ENCODE results near the gene EDEM2. TPM values are rescaled to one million over a fixed set of nuclear protein-coding genes. Genes with fewer than 3 reads are reported as not detected.

The EDEM2 gene
- total RNA-seq, 4 donors from 2014 or later, result 11.8 to 18.0 (median 13.2) TPM

DNA sequence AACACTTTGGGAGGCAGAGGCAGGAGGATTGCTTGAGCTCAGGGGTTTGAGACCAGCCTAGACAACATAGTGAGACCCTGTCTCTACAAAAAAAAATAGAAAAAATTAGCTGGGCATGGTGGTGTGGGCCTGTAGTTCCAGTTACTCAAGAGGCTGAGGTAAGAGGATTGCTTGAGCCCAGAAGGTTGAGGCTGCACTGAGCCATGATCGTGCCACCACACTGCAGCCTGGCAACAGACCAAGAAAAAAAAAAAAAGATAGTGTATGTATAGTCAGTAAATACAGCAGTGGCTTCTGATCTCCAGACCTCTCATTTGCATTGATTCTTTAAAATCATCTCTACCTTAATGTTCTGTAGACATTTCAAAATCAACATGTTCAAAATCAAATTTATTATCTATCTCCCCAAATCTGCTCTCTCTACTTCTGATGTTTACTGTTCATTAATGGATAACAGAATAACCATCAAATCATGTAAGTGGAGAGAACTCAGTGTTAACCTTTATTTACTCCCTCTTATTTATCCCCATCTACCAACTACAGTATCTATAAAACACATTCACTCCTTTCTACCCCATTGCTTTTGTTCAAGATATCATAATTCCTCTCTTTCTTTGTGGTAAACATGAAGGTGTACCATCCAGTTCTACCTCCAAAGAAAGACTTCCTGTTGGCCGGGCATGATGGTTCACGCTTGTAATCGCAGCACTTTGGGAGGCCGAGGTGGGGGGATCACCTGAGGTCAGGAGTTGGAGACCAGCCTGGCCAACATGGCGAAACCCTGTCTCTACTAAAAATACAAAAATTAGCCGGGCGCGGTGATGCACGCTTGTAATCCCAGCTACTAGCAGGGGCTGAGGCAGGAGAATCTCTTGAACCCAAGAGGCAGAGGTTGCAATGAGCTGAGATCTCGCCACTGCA is 32.4 kb upstream of the EDEM2 start:
- Histone ChIP-seq H3K9me3 (no peaks in the 10 kb centered on the region), H3K27me3 (no peaks in the 10 kb centered on the region), H3K36me3 (peaks cover 4% of the 10 kb centered on the region), H3K4me1 (peaks cover 2% of the 10 kb centered on the region), H3K4me3 (no peak overlapping the region), H3K27ac (no peak overlapping the region)
- WGBS, result 91% methylated on average over 11 of the region's 11 CpGs
- TF ChIP-seq POLR2A (IDR thresholded peaks at IDR 0.05) (no peak), CTCF (IDR thresholded peaks at IDR 0.05) (no peak), EP300 (IDR thresholded peaks at IDR 0.05) (no peak), POLR2AphosphoS5 (IDR thresholded peaks at IDR 0.05) (no peak)
- DNase-seq (ENCODE audit: low spot score in 2 of 2), result no peak

GRCh38 chr20:35176132-35176531 is 29.0 kb upstream of the EDEM2 start:
- 94% methylated on average over 14 of the region's 14 CpGs for whole genome bisulfite sequencing
- no peak for DNase-seq (ENCODE audit: low spot score in 2 of 2)
- no peaks in the 10 kb centered on the region for H3K9me3 ChIP-seq
- peaks cover 4% of the 10 kb centered on the region for H3K36me3 ChIP-seq
- TF ChIP-seq POLR2AphosphoS5 (IDR thresholded peaks at IDR 0.05) (no peak), EP300 (IDR thresholded peaks at IDR 0.05) (no peak), POLR2A (IDR thresholded peaks at IDR 0.05) (no peak), CTCF (IDR thresholded peaks at IDR 0.05) (no peak)
- H3K4me1 ChIP-seq, result peaks cover 28% of the 10 kb centered on the region
- no peak overlapping the region for H3K4me3 ChIP-seq
- H3K27ac ChIP-seq, result no peak overlapping the region
- no peaks in the 10 kb centered on the region for H3K27me3 ChIP-seq

DNA sequence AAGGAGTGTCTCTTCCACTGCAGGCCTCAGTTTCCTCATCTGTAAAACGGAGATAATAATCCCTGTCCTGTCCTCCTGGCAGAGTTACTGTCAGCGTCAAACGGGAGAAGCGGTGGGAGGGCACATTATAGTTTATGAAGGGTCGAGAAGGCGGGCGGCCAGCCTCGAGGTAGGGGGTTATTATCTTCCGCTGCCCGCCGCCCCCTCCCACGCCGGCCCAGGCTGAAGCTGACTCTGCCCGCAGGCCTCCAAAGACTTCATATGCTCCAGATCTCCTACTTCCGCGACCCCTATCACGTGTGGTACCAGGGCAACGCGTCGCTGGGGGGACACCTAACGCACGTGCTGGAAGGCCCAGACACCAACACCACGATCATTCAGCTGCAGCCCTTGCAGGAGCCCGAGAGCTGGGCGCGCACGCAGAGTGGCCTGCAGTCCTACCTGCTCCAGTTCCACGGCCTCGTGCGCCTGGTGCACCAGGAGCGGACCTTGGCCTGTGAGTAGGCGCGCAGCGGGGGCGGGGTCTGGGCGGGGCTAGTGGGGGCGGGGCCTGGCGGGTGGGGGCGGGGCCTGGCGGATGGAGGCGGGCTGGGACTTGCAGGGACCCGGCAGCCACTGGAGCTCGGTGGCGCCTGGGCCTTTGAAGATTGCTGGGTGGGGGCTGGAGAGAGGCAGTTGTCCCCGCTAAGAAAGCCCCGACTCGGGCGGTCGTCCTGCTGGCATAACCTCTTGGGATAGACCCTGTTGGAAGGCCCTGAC is 27.5 kb upstream of the EDEM2 start:
- Histone ChIP-seq H3K27ac (no peak overlapping the region), H3K4me3 (peak overlapping the region; percentile 44), H3K27me3 (no peaks in the 10 kb centered on the region), H3K36me3 (peaks cover 4% of the 10 kb centered on the region), H3K4me1 (peaks cover 29% of the 10 kb centered on the region), H3K9me3 (no peaks in the 10 kb centered on the region)
- TF ChIP-seq CTCF (IDR thresholded peaks at IDR 0.05) (no peak), EP300 (IDR thresholded peaks at IDR 0.05) (no peak), POLR2A (IDR thresholded peaks at IDR 0.05) (no peak), POLR2AphosphoS5 (IDR thresholded peaks at IDR 0.05) (no peak)
- DNase-seq (ENCODE audit: low spot score in 2 of 2), result no peak
- WGBS, result 81% methylated on average over 30 of the region's 49 CpGs

DNA sequence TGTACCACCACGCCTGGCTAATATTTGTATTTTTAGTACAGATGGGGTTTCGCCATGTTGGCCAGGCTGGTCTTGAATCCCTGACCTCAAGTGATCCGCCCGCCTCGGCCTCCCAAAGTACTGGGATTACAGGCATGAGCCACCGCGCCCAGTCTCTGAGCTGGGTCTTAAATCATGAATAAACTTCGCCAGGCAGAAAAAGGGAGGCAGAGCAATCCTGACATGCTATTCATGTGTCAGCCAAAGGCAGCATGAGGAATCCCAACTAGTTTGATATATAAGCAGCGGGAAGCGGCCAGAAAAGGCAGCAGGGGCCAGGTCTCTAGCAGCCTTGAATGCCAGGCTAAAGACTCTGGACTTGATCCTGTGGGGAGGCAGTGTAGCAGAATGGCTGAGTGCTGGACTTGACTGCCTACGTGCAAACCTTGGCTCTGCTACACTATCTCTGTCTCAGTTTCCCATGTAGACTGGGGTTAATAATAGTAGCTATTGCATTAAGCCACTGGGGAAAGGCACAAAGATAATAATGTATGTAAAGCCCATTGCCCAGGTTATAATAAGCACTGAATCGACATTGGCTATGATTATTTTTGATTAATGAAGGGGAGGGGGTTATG is 26.5 kb upstream of the EDEM2 start:
- Histone ChIP-seq H3K27me3 (no peaks in the 10 kb centered on the region), H3K4me1 (peaks cover 29% of the 10 kb centered on the region), H3K27ac (peak overlapping the region; percentile 30), H3K9me3 (no peaks in the 10 kb centered on the region), H3K4me3 (peak overlapping the region; percentile 44), H3K36me3 (peaks cover 4% of the 10 kb centered on the region)
- 78% methylated on average over 12 of the region's 12 CpGs for WGBS
- no peak for TF ChIP-seq POLR2A (IDR thresholded peaks at IDR 0.05)
- TF ChIP-seq EP300 (IDR thresholded peaks at IDR 0.05), result no peak
- TF ChIP-seq CTCF (IDR thresholded peaks at IDR 0.05), result no peak
- no peak for TF ChIP-seq POLR2AphosphoS5 (IDR thresholded peaks at IDR 0.05)
- DNase-seq (ENCODE audit: low spot score in 2 of 2), result no peak
